HG02588 (cell line): Measurements from ENCODE around the gene PODN.

Source experiments
- ATAC-seq: cut with Tn5 transposase; IDR thresholded peaks from one replicate; pipeline ENCODE4 v1.9.1; 2021; ENCODE audit warnings: mild to moderate bottlenecking, moderate library complexity; ENCODE audit not compliant: unreplicated experiment

Gene PODN

DNA sequence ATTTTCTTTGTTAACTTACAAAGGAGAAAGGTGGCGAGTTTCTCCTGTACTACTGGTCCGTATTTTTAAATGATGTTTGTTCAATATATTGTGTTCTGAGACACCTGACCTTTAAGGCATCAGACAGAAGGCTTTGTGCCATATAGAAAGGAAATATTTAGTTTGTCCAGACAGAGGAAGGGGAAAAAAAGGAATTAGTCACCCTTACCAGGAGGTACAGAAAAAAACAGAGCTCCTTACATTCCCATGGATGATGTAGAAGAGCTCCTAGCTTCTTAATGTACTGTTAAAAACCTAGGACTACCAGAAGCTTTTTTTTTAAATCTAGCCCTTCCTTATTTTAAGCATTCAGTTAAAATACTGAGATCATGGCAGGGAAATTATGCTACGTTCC, 12.4 kb upstream of the PODN start:
- ATAC-seq: no peak

DNA sequence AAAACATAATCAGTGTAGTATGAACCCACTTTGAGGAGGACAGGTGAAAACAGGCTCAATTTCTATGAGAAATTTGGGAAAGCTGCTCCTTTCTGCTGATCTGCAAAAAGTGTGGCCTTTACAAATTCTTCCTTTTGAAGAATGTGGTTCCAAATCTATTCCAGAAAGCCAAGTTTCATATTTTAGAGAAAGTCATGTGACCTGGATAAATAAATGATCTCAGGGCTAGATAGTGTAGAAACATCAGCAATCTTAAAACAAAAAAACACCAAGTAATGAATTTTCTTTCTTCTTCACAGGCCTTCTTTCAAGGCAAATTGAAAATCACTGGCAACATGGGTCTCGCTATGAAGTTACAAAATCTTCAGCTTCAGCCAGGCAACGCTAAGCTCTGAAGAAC, 11.7 kb upstream of the PODN start:
- no peak for ATAC-seq

DNA sequence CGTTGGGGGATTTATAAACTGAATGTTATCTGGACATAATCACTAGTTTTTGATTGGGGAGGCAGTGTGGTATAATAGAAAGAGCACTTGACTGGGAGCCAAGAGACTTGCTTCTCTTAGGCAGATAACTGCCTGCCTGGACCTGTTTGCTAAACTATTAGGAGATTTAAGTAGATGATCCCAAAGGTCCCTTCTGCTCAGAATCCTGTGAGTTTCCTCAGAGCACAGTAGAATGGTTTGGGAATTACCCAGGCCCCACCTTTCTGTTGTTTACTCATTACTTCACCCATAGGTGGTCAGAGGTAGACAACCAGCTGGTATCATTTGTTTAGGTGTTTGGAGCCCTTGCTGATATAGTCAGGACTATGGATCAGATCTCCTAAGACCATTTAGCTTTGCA, 10.3 kb upstream of the PODN start:
- ATAC-seq: no peak

DNA sequence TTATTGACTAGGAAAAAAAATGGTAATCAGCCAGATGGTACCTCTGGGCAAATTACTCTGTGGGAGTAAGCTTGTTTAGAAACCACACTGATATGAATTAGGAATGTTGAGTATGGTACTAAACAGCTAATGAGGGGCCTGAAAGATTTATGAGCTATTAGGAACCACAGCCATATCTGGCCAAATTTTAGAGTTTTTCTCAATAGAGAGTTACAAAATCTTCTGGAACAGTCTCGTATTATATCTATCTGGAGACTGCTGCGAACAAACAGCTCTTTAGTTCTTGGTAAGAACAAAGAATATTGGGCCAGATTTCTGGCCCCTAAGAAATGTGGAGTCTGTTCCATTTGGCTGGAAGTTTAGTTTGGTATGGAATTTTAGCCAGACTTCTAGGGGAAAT, 4.9 kb upstream of the PODN start:
- no peak for ATAC-seq

DNA sequence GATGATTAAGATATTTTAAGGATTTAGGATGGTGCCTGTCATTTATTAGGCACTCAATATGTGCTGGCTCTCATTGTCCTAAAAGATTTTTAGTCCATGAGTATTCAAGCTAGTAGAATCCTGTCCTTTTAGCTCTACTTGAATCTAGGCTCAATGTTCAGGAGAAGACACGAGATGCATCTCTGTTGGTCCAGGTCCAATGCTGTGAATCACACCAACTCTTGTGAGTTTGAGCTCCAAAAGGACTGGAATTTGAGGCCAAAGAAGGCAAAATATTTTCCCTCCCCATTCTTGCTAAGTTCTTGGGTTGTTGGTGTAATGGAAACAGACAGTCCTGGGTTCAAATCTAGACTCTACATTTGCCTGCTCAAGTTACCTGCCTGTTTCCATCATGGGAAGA, 1.4 kb upstream of the PODN start:
- no peak for ATAC-seq

DNA sequence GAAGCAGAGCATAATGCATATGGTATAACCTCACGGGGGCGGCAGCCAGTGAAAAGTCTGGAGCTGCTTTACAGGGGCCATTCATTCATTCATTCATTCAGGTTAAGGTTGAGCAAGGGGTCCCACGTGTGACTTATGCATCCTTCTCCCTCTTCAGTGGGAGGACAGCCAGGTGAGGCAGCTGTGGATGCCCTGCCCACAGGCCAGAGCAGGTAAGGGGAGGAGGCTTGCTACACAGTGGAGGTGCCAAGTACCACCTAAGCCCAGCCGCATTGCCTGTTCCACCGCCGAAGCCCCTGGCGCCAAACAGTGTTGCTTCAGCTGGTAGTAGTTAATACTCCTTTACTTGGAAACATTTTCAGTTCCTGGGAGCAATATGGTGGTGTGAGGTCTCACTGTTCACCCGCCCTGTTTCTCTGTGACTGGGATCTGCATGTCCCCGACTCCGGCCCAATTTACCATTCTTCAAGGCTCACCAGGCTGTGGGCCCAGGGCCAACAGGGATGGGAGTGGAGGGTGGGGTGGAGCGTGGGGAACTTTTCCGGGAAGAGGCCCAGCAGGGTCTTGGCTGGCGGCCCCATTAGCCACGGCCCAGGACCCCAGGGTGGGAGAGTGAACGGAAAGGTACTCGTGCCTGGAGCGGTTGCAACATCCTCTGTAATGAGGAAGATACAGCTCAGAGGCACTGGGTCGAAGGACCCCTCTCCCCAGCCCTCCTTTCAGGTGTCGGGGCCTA, 722 bp upstream of the PODN start:
- ATAC-seq: no peak

DNA sequence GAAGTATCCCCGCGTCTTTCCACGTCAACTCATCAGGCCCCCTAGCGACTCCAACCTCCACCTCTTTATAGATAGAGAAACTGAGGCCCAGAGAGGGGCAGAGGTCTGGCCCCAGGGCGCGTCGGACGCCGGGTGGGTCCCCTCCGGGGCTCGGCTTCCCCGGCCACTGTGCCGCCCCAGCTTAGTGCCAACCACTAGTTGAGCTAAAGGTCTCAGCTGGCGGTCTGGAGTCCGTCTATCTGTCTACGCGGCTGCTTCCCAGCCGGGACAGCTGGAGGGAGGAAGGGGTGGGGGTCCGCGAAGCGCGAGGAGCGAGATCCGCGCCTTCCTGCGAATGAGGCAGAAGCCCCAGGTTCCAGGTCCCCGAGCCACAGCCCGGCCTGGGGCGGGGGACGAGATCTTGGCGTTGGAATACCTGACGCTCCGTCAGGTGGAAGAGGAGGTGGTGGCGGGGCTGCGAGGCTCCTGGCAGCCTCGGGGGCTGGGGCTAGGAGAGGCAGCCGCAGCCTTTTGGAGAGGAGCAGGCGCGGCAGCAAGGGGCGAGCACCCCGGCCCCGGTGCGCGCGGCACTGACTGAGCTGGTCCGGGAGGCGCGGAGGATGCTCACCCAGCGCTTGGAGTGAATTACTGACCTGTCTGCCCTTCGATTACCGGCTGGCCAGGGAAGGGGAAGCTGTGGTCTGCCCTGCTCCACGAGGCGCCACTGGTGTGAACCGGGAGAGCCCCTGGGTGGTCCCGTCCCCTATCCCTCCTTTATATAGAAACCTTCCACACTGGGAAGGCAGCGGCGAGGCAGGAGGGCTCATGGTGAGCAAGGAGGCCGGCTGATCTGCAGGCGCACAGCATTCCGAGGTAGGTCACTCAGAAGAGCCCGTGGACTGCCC, 937 bp downstream of the PODN start:
- ATAC-seq: no peak

DNA sequence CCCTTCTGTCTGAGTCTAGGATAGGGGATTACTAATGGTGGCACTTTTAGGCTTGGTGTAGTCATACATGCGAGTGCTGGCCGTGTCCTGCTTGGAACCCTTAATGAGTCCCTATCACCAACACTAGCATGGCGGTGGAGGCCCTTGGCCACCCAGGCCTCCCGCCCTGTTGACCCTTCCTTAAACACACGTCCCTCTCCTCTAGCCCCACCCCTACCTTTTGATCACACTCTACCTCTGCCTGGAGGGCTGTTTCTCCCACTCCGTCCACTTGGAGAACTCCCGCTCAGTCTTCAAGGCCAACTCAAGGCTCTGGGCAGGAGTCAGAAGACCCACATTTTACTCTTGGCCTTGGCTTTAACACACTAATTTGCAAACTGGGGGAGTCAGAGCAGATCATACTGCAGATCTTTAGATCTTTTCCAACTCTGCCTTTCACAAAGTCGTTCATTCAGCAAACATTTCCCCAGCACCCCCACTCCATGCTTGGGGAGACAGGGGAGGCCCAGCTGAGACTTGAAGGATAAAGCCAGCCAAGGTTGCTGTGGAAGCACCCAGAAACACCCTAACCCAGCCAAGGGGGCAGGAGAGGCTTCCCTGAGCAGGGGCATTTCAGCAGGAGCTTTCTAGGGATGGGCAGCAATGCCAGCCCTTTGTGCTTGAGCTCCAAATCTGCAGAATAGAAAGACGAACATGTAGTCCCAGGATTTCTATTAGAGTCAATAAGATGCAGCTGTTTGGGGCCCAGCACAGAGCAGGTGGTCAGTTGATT, 1.9 kb downstream of the PODN start:
- no peak for ATAC-seq

DNA sequence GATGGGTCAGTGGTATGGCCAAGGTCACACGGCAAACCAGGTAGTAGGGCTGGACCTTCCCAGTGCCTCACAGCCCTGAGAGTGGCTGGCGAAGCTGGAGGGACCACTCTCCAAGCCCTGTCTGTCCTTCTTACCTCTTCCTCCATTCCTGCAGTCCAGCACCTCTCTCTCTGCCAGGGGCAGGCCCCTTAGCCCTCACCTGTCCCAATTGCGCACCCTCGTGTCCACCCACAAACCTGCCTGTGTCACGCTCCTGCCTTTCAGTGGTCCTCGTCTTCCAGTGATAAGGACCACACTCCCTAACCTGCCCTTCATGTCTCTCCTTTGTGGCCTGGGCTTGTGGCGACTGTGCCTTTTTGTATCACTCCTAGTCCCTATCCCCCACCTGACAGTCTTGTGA, 3.4 kb downstream of the PODN start:
- no peak for ATAC-seq

DNA sequence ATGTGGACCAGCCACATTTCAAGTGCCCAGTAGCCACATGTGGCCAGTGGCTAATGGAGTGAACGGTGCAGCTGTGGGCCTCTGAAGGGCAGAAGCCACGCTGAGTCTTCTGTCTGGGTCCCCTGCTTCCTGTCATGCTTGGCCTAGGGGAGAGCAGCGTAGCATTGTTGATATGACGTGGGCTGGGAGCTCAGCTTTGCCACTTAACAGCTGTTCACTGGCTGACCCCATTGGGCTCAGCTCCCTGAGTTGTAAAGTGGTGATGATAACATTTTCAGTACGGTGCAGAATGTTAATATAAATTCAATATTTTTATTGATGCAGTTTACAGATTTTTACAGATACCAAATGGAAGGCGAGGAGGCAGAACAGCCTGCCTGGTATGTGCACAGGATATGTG, 4.5 kb downstream of the PODN start:
- no peak for ATAC-seq

DNA sequence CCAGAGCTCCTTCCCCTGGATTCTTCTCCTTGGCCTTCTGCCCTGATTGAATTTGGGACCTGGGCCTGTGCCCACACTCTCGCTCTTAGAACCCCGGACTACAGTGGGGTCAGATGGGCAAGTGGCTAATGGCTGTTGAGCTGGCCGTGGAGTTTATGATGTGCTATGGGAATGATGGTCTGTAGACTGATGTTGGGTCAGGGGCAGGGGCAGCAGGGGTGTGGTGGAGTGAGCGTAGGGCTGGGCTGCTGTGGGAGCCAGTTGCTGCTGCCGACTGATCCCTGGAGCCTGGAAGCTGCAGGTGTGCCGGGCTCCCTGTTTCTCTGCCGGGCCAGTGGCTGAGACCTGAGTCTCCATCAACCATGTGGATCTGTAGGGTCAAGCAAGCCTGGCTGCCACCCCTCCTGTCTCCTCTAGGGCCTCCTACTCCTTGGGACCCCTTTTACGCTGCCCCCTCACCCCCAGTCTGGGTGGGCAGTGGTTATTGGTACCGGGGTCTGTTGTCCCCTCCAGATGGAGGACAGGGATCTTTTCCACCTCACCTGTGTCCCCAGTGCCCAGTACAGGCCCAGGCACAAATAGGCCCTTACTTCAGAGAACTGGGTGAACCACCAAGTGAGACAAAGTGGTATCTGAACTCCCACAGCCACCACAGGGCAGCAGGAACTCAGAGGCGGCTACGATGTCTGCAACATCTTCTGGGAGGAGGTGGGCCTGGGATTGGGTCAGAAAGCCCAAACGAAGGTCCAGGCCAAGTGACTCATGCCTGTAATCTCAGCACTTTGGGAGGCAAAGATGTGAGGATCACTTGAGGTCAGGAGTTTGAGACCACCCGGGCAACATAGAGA, 5.1 kb downstream of the PODN start:
- ATAC-seq: no peak

DNA sequence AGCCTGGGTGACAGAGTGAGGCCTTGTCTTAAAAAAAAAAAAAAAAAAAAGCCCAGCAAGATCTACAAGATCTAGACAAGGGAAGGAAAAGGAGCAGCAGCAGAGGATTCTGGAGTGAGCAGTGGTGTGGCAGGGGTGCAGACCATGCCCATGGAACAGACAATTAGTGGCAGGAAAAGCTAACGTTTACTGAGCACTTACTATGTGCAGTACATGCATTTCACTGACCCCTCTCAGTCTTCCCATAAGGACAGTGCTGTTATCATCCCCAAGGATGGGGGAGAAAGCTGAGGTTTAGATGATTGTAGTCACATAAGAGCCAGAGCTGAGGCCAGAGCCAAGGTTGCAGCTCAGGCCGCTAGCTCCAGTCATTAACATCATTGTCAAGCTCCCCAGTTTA, 5.9 kb downstream of the PODN start:
- ATAC-seq: no peak

DNA sequence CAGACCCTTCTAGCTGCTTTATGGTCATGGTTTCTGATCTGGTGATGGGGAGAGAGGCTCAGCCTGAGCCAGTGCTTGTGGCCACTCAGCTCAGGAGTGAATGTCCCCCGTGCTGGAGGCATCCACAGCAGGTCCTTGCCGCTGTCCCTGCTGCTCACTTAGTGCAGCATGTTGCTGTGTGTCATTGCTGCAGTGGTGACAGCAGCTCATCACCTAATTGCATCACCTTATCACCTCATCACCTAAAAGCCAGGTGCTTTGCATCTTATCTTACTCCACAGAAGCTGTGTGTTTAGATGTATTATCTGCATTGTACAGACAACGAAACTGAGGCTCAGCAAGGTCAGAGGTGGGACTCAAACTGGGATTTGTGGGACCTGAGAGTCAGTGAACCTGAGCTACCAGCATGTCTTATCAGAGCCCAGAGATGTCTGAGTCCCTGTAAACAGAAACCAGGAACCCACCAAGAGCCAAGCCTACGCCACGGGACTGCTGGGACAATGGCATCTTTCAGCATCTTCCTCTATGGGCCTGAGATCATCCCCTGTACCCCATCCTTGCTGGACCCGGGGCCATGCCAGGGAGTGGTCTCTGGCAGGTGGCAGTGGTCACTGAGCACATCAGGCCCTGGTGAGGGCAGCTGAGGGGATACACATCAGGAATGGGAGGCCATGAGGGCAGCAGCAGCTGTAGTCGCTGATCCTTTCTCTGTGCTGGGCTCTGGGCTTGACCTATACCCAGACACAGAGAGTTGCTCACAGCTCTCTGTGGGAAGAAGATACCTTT, 6.5 kb downstream of the PODN start:
- no peak for ATAC-seq

DNA sequence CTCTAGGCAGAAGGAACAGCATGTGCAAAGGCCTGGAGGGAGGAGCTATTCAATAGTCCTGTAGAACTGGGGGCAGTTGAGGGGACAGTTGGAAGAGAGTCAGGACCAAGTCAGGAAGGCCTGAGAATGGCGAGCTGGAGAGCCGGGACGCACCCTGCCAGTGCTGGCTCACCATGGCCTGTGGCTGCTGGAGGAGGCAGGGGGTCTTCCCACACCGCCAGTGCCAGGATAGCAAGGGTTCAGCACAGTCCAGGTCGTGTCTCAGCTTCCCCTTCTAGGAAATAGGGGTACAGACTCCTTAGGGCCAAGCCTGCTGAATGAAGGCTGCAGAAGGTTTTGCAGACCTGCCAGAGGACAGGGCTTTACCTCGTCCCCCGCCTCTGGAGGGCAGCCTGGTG, 7.3 kb downstream of the PODN start:
- ATAC-seq: no peak

DNA sequence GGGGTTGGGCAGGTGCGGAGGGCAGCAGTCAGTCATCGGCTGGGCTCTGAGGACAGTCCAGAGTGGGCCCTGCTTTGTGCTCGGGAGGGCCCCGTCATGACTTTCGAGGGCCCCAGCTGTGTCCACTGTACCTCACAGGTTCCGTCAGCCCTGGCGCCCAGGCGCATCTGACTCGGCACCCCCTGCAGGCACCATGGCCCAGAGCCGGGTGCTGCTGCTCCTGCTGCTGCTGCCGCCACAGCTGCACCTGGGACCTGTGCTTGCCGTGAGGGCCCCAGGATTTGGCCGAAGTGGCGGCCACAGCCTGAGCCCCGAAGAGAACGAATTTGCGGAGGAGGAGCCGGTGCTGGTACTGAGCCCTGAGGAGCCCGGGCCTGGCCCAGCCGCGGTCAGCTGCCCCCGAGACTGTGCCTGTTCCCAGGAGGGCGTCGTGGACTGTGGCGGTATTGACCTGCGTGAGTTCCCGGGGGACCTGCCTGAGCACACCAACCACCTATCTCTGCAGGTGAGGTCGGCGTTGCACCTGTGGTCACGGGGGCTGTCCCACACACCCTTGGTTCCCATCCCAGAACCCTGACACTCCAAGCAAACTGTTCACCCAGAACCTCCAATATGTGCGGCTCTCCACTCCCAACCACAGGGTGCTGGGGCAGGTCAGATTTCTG, 7.8 kb downstream of the PODN start:
- ATAC-seq: no peak

DNA sequence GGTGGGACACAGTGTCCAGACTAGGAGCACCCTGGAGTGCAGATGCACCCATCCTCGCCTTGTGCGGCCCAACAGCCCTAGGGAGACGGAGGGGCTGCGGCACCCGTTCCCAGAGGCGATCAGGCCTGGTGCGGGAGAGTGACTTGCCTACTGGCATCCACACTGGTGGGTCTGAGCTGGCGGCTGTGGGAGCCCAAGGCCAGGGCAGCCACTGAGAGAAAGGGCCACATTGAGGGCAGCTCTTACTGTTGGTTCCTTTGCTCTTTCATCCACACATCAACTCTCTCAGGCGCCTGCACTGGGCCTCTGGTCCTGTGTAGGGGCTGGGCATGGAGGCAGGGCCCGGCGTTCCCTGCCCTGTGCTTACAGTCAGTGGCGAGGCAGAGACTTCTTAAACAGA, 8.6 kb downstream of the PODN start:
- no peak for ATAC-seq

DNA sequence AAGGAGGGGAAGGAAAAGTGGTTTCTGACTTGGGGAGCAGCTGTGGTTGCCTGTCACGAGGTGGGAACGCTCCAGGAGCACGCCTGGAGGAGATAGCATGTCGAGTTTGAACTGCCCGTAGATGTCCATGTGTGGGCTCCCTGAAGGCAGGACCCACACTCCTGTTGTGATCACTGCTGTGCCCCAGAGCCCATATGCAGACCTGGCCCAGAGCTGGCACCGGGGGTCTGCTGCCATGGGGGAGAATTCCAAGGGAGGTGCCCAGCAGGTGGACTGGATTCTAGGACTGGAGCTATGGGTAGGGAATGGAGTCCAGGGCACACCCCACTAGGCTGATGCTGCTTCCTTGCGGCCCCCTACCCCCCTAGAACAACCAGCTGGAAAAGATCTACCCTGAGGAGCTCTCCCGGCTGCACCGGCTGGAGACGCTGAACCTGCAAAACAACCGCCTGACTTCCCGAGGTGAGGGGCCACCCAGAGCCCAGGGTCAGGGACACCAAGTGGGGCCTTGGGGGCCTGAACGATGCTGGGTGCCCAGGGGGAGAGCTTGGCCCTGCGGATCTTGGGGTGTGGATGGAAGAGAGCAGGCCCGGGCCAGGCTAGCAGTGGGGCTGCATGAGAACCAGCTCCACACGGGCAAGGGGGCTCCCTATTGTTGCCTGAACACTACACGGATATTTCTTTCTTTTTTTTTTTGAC, 9.3 kb downstream of the PODN start:
- no peak for ATAC-seq

DNA sequence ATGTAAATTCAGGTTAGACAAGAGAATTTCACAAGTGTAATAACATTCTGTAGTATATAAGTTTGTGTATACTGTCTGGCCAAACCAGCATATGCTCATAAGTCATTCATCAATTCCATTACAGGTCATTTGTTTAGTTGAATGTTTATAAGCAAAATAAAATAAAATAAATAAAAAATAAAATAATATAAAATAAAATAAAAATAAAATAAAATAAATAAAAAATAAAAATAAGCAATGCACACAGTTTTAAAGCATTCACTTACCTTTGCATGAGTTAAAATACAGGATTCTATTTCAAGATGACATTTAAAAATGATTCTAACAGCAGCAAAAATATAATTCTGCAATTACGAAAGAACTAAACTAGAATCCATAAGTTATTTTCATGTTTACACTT, 9.9 kb downstream of the PODN start:
- ATAC-seq: no peak

DNA sequence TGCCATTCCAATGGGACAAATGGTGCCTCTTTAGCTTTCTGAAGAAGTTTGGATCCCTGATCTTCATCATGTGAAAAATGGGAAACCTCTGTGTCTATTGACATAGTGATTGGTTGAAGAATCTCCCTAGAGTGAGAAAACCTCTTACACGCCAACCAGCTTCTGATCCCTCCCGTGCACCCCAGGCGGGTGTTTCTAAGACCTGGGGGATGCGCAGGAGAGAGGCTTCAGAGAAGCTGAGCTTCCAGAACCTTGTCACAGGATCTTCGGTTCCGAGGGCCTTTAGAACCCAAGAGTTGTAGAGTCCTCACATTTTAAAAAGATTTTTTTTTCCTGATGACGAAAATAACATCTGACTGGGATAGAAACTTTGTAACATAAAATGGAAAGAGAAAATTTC, 11.3 kb downstream of the PODN start:
- ATAC-seq: no peak
